ENCODE measurements around the gene GPR15.

GRCh38 chr3:98550833-98551232 lies 19.1 kb downstream of the GPR15 start:
- TF ChIP-seq EZH2 (IDR thresholded peaks at IDR 0.05; ENCODE audit: borderline replicate concordance, low read depth, low read length, severe bottlenecking) = no peak
- no peak for TF ChIP-seq POLR2AphosphoS5 (IDR thresholded peaks at IDR 0.05; ENCODE audit: insufficient read depth, low read depth, low read length)
- TF ChIP-seq, protein P1, sequence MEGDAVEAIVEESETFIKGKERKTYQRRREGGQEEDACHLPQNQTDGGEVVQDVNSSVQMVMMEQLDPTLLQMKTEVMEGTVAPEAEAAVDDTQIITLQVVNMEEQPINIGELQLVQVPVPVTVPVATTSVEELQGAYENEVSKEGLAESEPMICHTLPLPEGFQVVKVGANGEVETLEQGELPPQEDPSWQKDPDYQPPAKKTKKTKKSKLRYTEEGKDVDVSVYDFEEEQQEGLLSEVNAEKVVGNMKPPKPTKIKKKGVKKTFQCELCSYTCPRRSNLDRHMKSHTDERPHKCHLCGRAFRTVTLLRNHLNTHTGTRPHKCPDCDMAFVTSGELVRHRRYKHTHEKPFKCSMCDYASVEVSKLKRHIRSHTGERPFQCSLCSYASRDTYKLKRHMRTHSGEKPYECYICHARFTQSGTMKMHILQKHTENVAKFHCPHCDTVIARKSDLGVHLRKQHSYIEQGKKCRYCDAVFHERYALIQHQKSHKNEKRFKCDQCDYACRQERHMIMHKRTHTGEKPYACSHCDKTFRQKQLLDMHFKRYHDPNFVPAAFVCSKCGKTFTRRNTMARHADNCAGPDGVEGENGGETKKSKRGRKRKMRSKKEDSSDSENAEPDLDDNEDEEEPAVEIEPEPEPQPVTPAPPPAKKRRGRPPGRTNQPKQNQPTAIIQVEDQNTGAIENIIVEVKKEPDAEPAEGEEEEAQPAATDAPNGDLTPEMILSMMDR (IDR thresholded peaks at IDR 0.05; ENCODE audit: extremely low read depth in 1 of 2, insufficient read depth in 1 of 2, low read depth in 1 of 2, low read length in 2 of 2) = no peak
- no peak for TF ChIP-seq POLR2A (IDR thresholded peaks at IDR 0.05; ENCODE audit: low read depth, low read length)
- no peak for TF ChIP-seq JUN (IDR thresholded peaks at IDR 0.05; ENCODE audit: borderline replicate concordance, insufficient read depth, insufficient read length, low read depth)
